DOHH2 (cell line): ENCODE measurements around the gene FASTKD3.
A peak's percentile ranks its signal among the peaks of the same experiment; 100 is the strongest.

Experiments
- H3F3A ChIP-seq: fragments of 200-600 bp; sonication (generic), shearing (Covaris generic); 2 replicates; pipeline ENCODE4 v1.6.0; 2016; ENCODE audit warnings: antibody characterized with exemption, mild to moderate bottlenecking; ENCODE audit not compliant: control insufficient read depth, insufficient read depth
- H3K27ac ChIP-seq: fragments of 200-600 bp; sonication (generic); 2 replicates; pipeline ENCODE4 v1.5.1; 2014; ENCODE audit warnings: low read depth, mild to moderate bottlenecking, low read length, moderate library complexity
- H3K27me3 ChIP-seq: fragments of 200-600 bp; sonication (generic); 2 replicates; pipeline ENCODE4 v1.6.1; 2014; ENCODE audit warnings: mild to moderate bottlenecking, low read length, mixed read lengths; ENCODE audit not compliant: control insufficient read depth
- H3K36me3 ChIP-seq: fragments of 200-600 bp; sonication (generic); 2 replicates; pipeline ENCODE4 v1.6.1; 2014; ENCODE audit warnings: mild to moderate bottlenecking, low read length, moderate library complexity, mixed read lengths; ENCODE audit not compliant: control insufficient read depth
- H3K4me1 ChIP-seq: fragments of 200-600 bp; sonication (generic); 2 replicates; pipeline ENCODE4 v1.6.1; 2014; ENCODE audit warnings: mild to moderate bottlenecking, low read length, mixed read lengths; ENCODE audit not compliant: control insufficient read depth
- H3K4me2 ChIP-seq: fragments of 200-600 bp; sonication (generic); 2 replicates; pipeline ENCODE4 v1.6.0; 2014; ENCODE audit warnings: mild to moderate bottlenecking, low read length, moderate library complexity
- H3K4me3 ChIP-seq: fragments of 200-600 bp; sonication (generic); 2 replicates; pipeline ENCODE4 v1.5.1; 2014; ENCODE audit warnings: mild to moderate bottlenecking, low read length, mixed read lengths
- H3K79me2 ChIP-seq: fragments of 200-600 bp; sonication (generic); 2 replicates; pipeline ENCODE4 v1.6.1; 2014; ENCODE audit warnings: mild to moderate bottlenecking, low read length, mixed read lengths; ENCODE audit not compliant: control insufficient read depth
- H3K9me2 ChIP-seq: fragments of 200-600 bp; sonication (generic); replicated peaks from 2 replicates; pipeline ENCODE4 v1.6.1; 2014; ENCODE audit warnings: mild to moderate bottlenecking, low read length, mixed read lengths; ENCODE audit not compliant: control insufficient read depth
- H3K9me3 ChIP-seq: fragments of 200-600 bp; sonication (generic); 2 replicates; pipeline ENCODE4 v1.6.1; 2014; ENCODE audit warnings: antibody characterized with exemption, low read length, mixed read lengths; ENCODE audit not compliant: control insufficient read depth, insufficient read depth
- H4K20me1 ChIP-seq: fragments of 200-600 bp; sonication (generic); 2 replicates; pipeline ENCODE4 v1.6.0; 2014; ENCODE audit warnings: low read depth, mild to moderate bottlenecking, antibody characterized with exemption, low read length, moderate library complexity; ENCODE audit not compliant: control insufficient read depth, insufficient read depth
- CTCF ChIP-seq: fragments of 200-600 bp; sonication (generic); IDR thresholded peaks from one replicate; pipeline ENCODE4 v1.5.1; 2014; ENCODE audit warnings: antibody characterized with exemption, mild to moderate bottlenecking, low read depth, low read length; ENCODE audit not compliant: poor library complexity, severe bottlenecking
- EZH2phosphoT487 ChIP-seq: fragments of 200-600 bp; sonication (generic); IDR thresholded peaks from 2 replicates; pipeline ENCODE4 v1.6.1; 2017; ENCODE audit warnings: borderline replicate concordance, mild to moderate bottlenecking, antibody characterized with exemption, low read length, moderate library complexity, mixed read lengths

The FASTKD3 gene

GRCh38 chr5:7823594-7823993 lies 45.2 kb downstream of the FASTKD3 start:
- no peaks in the 10 kb centered on the region for H3K36me3 ChIP-seq
- H3K4me2 ChIP-seq = no peak overlapping the region
- H3F3A ChIP-seq = no peaks in the 10 kb centered on the region
- H3K27me3 ChIP-seq = no peaks in the 10 kb centered on the region
- H3K79me2 ChIP-seq = no peaks in the 10 kb centered on the region
- H3K9me2 ChIP-seq = no peaks in the 10 kb centered on the region
- H3K9me3 ChIP-seq = no peaks in the 10 kb centered on the region
- H3K4me1 ChIP-seq = no peaks in the 10 kb centered on the region
- H3K27ac ChIP-seq = no peak overlapping the region
- no peak overlapping the region for H3K4me3 ChIP-seq
- no peaks in the 10 kb centered on the region for H4K20me1 ChIP-seq
- TF ChIP-seq EZH2phosphoT487 = no peak
- TF ChIP-seq CTCF = no peak

GRCh38 chr5:7822449-7822848 lies 46.4 kb downstream of the FASTKD3 start:
- no peaks in the 10 kb centered on the region for H3K79me2 ChIP-seq
- H4K20me1 ChIP-seq = no peaks in the 10 kb centered on the region
- no peaks in the 10 kb centered on the region for H3K36me3 ChIP-seq
- H3K27ac ChIP-seq = no peak overlapping the region
- H3K27me3 ChIP-seq = no peaks in the 10 kb centered on the region
- H3K4me3 ChIP-seq = no peak overlapping the region
- H3K4me2 ChIP-seq = no peak overlapping the region
- TF ChIP-seq CTCF = no peak
- no peak for TF ChIP-seq EZH2phosphoT487
- H3K9me2 ChIP-seq = no peaks in the 10 kb centered on the region
- H3K9me3 ChIP-seq = no peaks in the 10 kb centered on the region
- no peaks in the 10 kb centered on the region for H3F3A ChIP-seq
- no peaks in the 10 kb centered on the region for H3K4me1 ChIP-seq

GRCh38 chr5:7816535-7816901 lies 52.3 kb downstream of the FASTKD3 start:
- no peak overlapping the region for H3K4me2 ChIP-seq
- no peak for TF ChIP-seq EZH2phosphoT487
- peak; percentile 19 for TF ChIP-seq CTCF
- H3K79me2 ChIP-seq = no peaks in the 10 kb centered on the region
- H3F3A ChIP-seq = no peaks in the 10 kb centered on the region
- H3K27ac ChIP-seq = no peak overlapping the region
- no peaks in the 10 kb centered on the region for H3K27me3 ChIP-seq
- H3K9me2 ChIP-seq = no peaks in the 10 kb centered on the region
- no peaks in the 10 kb centered on the region for H4K20me1 ChIP-seq
- H3K4me1 ChIP-seq = 0 out of 2 replicates have a peak, but pooled peaks cover 4% of the 10 kb centered on the region
- H3K9me3 ChIP-seq = no peaks in the 10 kb centered on the region
- H3K4me3 ChIP-seq = no peak overlapping the region
- H3K36me3 ChIP-seq = no peaks in the 10 kb centered on the region
